Measurements from ENCODE around the gene LRRC4.

LRRC4 gene

DNA sequence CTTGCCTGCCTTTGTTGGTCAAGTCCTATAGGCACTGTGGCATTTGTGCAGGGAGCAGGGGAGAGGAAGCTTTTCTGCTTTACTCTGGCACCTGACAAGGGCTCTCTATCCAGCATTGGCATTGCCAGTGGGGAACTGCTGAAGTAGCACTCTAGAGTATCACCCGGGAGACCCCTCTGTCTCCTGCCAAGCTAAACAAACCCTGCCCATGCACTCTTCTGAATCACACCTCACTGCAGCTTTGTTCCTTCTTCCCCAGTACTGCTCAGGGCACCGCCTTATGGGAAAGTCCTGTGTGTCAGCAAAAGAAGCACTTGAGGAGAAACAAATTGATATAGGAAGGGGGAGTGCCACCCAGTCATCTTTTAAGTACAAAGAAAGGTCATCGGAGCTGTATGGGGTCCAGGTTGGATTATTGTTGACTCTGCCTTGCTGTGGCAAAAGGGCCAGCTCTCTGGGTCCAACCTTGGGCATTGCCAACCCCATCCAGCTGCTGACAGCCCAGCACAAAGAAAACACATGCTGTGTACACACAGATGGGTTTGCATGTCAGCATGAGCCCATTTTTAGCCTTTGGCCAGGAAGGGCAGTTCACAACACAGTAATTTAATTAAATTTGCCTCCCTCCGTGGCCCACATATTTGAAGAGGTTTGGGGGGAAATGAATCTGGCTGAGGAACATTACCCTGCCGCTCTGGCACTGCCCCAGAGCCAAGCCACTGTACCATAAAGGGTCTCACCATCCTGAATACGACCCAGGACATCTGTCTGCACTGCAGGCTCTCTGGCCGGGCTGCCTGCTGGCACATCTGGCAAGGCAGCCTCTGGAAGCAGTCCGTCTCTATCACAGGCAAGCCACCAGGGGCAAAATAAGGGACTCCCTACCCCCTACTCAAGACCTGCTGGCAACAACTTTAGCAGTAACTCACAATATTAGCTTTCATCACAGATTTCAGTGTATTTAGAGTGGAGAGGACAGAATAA is 13.1 kb downstream of the LRRC4 start:
- TF ChIP-seq GATA3 (IDR thresholded peaks at IDR 0.05; ENCODE audit: low read depth, low read length) (no peak), GATA2 (IDR thresholded peaks at IDR 0.05; ENCODE audit: low read depth, low read length) (no peak)

DNA sequence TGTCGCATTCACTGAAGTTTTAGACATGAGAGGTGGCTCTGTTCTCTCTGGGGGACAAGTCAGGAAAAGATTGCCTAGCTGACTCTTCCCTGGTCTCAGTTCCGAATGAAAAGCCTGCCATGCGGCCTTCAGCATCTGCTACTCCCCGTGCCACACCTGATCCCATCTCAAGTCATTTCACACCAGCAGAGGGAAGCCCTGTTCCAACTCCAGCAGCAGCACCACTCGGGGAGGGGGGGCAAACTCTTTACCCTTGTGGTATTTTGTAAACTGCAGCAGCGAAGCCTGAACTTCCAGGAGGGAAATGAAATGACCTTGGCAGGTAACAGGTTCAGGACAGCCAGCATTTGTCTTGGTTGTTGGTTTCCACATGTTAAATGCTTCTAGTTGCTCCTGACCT is 13.8 kb downstream of the LRRC4 start:
- TF ChIP-seq GATA2 (IDR thresholded peaks at IDR 0.05; ENCODE audit: low read depth, low read length) (no peak), GATA3 (IDR thresholded peaks at IDR 0.05; ENCODE audit: low read depth, low read length) (no peak)

DNA sequence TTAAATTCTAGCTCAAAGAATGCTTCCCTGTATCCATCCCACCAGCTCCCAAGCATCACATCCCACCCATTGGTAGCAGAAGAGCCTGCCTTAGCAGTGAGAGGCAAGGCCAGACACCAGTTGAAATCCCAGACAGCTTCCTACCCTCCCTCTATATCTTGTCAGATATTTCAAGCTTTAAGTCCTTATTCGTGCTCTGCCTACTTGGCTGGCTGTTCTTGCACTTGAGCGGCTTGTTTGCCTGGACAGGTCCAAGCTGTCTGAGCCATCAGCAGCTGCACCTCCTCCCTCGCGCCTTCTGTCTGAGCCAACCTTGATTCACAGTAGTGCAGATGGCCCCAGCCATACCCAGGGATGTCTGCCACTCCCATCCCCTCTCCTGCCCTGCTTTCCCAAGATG is 16.4 kb downstream of the LRRC4 start:
- TF ChIP-seq GATA3 (IDR thresholded peaks at IDR 0.05; ENCODE audit: low read depth, low read length): no peak
- no peak for TF ChIP-seq GATA2 (IDR thresholded peaks at IDR 0.05; ENCODE audit: low read depth, low read length)

DNA sequence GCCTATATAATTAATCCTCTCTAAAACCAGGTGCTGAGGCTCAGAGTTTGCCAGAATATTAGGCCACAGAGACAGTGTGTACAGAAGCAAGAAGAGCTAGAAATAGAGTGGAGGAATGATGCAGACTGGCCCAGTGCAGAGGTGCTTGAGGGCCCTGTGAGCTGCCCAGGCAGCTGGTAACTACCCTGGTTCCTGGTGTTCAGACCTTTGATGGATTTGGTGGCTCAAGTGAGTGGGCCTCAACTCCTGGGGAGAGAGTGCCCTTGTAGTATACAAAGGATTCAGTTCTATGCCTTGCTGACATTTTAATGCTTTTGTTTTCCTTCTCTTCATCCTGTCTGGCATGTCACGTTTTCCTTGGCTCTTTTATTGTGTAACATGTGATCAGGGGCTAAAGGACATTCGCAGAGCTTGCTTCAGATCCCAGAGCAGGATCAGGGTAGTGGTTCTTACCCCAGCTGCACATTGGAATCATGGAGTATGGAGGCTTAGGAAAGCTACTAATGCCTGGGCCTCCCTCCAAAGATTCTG is 20.0 kb downstream of the LRRC4 start:
- TF ChIP-seq GATA2 (IDR thresholded peaks at IDR 0.05; ENCODE audit: low read depth, low read length): no peak
- TF ChIP-seq GATA3 (IDR thresholded peaks at IDR 0.05; ENCODE audit: low read depth, low read length): no peak

DNA sequence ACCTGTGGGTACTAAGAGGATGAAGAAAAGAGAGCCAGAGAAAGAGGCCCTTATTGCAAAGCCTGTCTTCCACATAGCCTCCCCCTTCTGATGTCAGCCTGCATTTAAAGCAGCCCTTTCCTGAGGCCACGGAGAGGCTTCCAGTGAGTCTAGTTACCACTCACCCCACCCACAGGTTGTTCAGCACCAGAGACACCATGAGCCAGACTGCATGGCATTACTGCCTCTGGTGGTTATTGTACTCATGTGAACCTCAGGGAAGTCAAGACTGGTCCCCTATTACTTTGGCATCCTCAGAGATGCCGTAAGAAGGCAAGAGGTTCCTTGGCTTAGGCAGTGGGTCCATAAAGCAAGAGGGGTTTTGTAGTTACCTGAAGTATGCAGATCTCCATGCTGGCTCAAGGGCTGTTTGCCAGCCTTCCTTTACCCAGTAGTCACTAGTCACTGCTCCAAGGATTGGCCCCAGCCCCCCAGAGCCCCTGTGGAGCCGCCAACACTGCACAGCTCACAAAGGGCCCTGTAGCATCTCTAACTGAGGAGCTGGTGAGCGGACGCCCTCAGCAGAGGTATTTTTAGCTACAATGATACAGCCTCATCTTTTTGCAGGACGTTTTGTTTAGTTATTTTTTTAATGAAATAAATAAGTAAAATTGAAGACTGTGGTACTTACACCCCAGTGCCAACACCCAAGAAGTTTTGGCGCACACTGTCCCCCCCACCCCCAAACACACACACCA is 20.7 kb downstream of the LRRC4 start:
- no peak for TF ChIP-seq GATA2 (IDR thresholded peaks at IDR 0.05; ENCODE audit: low read depth, low read length)
- TF ChIP-seq GATA3 (IDR thresholded peaks at IDR 0.05; ENCODE audit: low read depth, low read length): no peak

DNA sequence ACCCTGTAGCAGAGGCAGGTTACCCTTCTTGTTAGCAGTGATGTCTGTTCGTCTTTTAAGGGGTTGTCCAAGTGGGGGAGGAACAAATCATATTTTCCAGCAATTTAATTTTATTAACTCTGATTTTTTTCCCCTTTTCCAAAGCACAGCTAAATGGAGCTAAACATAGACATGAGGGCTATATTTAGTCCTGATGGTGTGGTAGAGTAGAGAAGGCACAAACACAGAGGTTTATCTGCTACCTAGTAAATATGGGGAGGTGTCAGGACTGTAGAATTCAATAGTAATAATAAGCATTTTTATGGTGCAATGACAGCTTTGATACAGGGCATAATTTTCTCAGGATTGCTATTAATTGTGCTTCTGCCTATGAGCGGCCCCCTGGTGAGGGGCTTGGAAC is 22.5 kb downstream of the LRRC4 start:
- no peak for TF ChIP-seq GATA3 (IDR thresholded peaks at IDR 0.05; ENCODE audit: low read depth, low read length)
- TF ChIP-seq GATA2 (IDR thresholded peaks at IDR 0.05; ENCODE audit: low read depth, low read length): no peak

DNA sequence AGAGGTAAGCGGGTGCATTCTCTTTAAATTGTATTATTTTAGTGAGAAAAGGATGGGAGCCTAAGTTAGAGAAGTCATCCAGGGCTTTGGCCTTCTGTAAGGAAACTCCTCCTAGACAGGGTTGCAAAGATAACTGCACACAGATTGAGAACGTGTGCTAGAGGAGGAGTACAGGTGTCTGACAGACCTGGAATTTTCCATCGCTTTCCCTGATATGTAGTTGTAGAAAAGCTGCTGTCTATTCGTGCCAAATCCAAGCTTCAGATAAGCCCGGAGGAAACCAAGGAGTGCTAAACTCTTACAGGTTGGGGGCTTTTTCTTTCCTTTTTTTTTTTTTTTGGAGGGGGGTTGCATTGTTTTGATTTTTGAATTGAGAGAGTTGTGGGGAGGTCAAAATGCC is 23.1 kb downstream of the LRRC4 start:
- TF ChIP-seq GATA2 (IDR thresholded peaks at IDR 0.05; ENCODE audit: low read depth, low read length): no peak
- TF ChIP-seq GATA3 (IDR thresholded peaks at IDR 0.05; ENCODE audit: low read depth, low read length): no peak

DNA sequence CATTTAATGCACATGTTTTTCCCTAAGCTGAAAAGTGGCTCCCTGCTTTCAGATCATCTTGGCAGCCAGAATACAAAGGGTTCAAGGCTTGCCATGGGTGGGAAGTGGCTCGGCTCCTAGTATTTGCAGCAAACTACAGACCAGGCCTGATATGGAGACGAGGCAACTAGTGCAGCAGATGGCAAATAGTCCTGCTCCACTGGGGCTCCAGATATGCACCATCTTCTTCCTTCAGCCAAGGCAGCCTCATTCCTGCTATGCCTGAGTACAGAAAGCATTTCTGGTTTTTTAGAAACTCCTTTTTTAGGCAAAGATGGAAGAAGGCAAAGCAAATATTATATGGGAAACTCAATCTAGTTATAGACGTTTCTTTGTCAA is 23.9 kb downstream of the LRRC4 start:
- TF ChIP-seq GATA2 (IDR thresholded peaks at IDR 0.05; ENCODE audit: low read depth, low read length) (no peak), GATA3 (IDR thresholded peaks at IDR 0.05; ENCODE audit: low read depth, low read length) (no peak)

DNA sequence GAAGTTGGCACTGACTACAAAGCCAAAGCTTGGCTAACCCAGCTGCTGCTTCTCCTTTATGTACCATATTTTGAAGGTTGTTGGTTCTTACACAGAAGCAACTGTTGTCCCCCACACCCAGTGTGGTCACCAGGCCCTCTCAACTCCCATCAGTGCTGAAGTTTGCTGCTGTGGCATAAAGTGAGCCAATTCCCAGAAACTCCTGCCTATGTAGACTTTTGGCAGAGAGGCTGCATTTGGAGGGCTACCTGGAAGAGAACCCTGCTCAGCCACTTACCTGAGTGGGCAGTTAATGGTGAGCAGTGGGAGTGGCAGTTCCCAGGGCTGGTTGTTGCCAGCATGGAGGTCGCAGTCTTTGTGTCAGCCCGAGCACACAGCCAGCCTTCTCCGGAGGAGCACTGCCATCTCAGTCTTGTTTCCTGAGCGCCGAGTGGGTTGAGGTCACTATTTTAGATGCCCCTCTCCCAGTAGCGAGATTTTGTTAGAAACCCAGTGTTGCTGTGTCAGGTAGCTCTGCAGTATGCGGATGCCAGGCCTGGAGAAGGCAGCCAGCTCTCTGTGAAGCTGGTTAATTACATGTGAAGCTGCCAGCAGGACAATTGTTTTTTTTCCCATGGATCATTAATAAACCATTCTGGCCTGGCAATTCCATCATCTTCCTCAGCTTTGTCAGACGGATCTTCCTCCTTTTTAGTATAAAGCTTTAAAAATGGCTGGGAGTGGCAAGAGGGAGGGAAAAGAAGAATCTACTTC is 24.5 kb downstream of the LRRC4 start:
- TF ChIP-seq GATA2 (IDR thresholded peaks at IDR 0.05; ENCODE audit: low read depth, low read length) (no peak), GATA3 (IDR thresholded peaks at IDR 0.05; ENCODE audit: low read depth, low read length) (no peak)

DNA sequence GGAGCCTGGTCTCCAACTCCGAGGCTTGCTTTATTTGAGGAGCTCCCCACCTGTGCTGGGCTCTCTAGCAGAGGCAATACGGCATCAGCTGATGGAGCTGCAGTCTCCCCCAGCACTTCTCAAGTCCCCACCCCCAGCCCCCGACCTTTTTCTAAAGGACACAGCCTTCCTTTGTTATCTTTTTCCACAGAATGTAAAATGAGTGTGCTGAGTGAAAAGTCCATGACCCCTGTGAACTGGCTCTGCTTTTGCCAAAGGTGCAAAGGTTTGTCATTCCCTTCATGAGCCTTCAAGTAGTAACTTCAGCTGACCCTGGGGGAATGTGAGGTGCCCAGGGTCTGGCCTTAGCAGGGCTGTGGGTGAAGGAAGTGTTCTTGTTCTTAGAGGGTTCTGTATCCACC is 25.5 kb downstream of the LRRC4 start:
- TF ChIP-seq GATA3 (IDR thresholded peaks at IDR 0.05; ENCODE audit: low read depth, low read length): no peak

DNA sequence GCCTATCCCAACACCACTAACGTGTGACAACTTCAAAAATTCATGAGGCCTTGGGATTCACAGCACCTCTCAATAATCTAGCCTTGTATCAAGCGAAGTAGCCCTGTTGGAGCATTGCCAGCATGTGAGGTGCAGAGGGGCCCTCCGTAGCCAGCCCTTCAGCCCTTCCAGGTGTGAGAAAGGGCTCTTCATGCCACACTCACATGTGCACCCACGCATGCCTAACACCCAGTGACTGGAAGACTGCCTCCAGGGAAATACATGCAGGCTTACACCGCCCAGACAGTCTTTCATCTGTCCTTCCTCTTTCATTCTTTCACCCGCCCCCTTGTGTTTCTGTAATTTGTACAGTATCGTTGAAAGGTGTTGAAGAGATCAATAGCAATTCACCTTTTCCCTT is 26.1 kb downstream of the LRRC4 start:
- TF ChIP-seq GATA3 (IDR thresholded peaks at IDR 0.05; ENCODE audit: low read depth, low read length): no peak
- no peak for TF ChIP-seq GATA2 (IDR thresholded peaks at IDR 0.05; ENCODE audit: low read depth, low read length)

DNA sequence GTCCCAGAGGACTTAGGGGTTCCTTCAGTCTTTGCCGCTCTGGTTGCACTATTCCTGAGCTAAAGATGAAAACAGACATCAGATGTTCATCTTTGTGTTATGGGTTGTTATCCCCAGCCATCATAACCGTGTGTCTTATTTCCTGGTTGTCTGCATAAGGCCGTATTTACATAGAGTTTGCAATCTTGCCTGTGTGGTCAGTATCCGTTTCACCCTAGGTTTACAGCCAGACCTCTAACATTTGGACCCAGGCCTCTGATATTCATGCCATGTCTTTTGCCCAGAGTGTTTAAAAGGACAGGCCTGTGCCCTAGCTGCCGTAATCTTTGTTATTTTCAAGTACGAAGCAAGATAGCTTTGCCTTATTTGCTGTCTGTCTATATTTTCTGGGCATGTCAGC is 26.6 kb downstream of the LRRC4 start:
- TF ChIP-seq GATA2 (IDR thresholded peaks at IDR 0.05; ENCODE audit: low read depth, low read length) (no peak), GATA3 (IDR thresholded peaks at IDR 0.05; ENCODE audit: low read depth, low read length) (no peak)

DNA sequence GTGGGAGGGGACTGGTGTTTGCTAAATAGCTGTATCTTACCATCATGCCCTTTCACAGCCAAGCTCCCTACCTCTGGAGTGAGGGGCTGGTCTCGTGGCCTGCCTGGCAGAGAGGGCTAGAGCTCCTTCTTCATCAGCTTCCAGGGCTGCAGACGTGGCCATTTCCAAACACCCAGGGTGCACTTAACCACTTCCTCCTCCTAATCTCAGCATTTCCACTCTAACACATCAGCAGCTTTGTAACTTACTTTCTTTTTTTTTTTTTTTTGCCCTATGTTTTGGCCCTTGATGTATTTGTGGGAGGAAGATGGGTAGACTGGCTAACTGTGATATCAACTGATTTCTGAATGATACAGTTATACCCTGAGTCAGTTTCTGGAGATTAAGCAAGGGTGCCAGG is 27.4 kb downstream of the LRRC4 start:
- no peak for TF ChIP-seq GATA3 (IDR thresholded peaks at IDR 0.05; ENCODE audit: low read depth, low read length)
- no peak for TF ChIP-seq GATA2 (IDR thresholded peaks at IDR 0.05; ENCODE audit: low read depth, low read length)

DNA sequence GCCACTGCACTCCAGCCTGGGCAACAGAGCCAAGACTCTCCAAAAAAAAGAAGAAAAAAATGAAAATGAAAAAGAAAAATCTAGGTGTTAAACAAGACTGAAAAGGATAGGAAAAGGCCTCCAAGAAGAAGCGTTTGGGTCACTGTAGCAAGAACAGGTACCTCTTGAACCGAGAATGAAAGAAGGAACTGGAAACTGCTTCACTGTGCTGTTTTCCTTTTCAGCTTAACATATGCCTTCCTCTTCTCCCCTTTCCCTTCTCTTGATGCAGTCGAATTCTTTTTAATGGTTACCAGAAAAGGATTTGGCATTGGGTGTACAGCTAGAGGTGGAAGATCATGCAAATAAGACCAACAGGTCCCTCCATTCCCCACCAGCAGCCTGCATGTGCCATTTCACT is 28.1 kb downstream of the LRRC4 start:
- no peak for TF ChIP-seq GATA3 (IDR thresholded peaks at IDR 0.05; ENCODE audit: low read depth, low read length)
- TF ChIP-seq GATA2 (IDR thresholded peaks at IDR 0.05; ENCODE audit: low read depth, low read length): no peak
